ENCODE data around the gene DPY30. TPM values are rescaled to one million over a fixed set of nuclear protein-coding genes. Genes with fewer than 3 reads are reported as not detected.

Gene DPY30
- total RNA-seq, 1 donor from 2014 or later: 63.7 TPM

- TF ChIP-seq, protein P1, sequence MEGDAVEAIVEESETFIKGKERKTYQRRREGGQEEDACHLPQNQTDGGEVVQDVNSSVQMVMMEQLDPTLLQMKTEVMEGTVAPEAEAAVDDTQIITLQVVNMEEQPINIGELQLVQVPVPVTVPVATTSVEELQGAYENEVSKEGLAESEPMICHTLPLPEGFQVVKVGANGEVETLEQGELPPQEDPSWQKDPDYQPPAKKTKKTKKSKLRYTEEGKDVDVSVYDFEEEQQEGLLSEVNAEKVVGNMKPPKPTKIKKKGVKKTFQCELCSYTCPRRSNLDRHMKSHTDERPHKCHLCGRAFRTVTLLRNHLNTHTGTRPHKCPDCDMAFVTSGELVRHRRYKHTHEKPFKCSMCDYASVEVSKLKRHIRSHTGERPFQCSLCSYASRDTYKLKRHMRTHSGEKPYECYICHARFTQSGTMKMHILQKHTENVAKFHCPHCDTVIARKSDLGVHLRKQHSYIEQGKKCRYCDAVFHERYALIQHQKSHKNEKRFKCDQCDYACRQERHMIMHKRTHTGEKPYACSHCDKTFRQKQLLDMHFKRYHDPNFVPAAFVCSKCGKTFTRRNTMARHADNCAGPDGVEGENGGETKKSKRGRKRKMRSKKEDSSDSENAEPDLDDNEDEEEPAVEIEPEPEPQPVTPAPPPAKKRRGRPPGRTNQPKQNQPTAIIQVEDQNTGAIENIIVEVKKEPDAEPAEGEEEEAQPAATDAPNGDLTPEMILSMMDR (IDR thresholded peaks at IDR 0.05; ENCODE audit: unreplicated experiment): no peak
- Mint-ChIP-seq H3K27me3 (ENCODE audit: low read depth) (no peaks in the 10 kb centered on the region), H3K36me3 (peaks cover 9% of the 10 kb centered on the region), H3K9me3 (no peaks in the 10 kb centered on the region), H3K27ac (no peak overlapping the region), H3K4me1 (peaks cover 7% of the 10 kb centered on the region), H3K4me3 (no peak overlapping the region)
- DNase-seq (ENCODE audit: low spot score in 2 of 2, unreplicated experiment in 2 of 2): no peak
These were observed 52.0 kb downstream of the DPY30 start for GRCh38 chr2:31987454-31988220.

GRCh38 chr2:31986906-31987305 lies 52.7 kb downstream of the DPY30 start:
- Mint-ChIP-seq H3K36me3 (peaks cover 10% of the 10 kb centered on the region), H3K27ac (peak overlapping the region; percentile 11), H3K9me3 (no peaks in the 10 kb centered on the region), H3K4me1 (peaks cover 7% of the 10 kb centered on the region), H3K4me3 (no peak overlapping the region), H3K27me3 (ENCODE audit: low read depth) (no peaks in the 10 kb centered on the region)
- DNase-seq (ENCODE audit: low spot score in 2 of 2, unreplicated experiment in 2 of 2): no peak
- TF ChIP-seq, protein P1 (IDR thresholded peaks at IDR 0.05; ENCODE audit: unreplicated experiment): no peak

DNA sequence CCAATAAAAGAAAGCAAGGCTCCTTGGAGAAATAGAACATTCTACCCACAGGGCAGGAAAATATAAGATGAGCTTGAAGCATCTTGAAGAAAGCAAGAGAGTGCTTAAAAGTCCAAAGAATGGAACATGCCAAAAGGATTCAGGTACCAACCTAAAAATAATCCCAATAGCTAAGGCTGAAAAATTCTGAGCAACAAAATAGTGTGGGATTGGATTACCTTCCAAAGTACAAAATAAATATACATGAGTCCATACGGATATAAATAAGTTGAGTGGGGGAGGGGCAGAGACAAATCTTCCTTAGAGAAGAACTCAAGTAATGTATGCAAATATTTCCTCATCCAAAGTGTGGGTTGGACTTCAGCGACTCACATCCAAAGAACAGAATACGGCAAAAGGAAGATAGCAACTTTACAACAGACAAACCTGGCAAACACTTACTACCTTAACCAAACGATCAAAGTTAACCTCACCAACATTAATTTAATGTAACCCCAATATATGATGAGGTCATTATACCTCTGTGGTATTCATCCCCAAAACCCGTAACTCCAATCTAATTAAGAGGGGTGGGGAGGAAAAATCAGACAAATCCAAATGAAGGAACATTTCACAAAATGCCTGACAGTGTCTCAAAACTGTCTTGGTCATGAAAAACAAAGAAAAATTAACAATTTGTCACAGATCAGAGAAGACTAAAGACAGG lies 55.7 kb downstream of the DPY30 start:
- H3K36me3 Mint-ChIP-seq: peaks cover 8% of the 10 kb centered on the region
- TF ChIP-seq, protein P1 (IDR thresholded peaks at IDR 0.05; ENCODE audit: unreplicated experiment): no peak
- H3K27ac Mint-ChIP-seq: no peak overlapping the region
- peaks cover 15% of the 10 kb centered on the region for H3K4me1 Mint-ChIP-seq
- no peak for DNase-seq (ENCODE audit: low spot score in 2 of 2, unreplicated experiment in 2 of 2)
- H3K27me3 Mint-ChIP-seq (ENCODE audit: low read depth): no peaks in the 10 kb centered on the region
- H3K9me3 Mint-ChIP-seq: no peaks in the 10 kb centered on the region
- no peak overlapping the region for H3K4me3 Mint-ChIP-seq

DNA sequence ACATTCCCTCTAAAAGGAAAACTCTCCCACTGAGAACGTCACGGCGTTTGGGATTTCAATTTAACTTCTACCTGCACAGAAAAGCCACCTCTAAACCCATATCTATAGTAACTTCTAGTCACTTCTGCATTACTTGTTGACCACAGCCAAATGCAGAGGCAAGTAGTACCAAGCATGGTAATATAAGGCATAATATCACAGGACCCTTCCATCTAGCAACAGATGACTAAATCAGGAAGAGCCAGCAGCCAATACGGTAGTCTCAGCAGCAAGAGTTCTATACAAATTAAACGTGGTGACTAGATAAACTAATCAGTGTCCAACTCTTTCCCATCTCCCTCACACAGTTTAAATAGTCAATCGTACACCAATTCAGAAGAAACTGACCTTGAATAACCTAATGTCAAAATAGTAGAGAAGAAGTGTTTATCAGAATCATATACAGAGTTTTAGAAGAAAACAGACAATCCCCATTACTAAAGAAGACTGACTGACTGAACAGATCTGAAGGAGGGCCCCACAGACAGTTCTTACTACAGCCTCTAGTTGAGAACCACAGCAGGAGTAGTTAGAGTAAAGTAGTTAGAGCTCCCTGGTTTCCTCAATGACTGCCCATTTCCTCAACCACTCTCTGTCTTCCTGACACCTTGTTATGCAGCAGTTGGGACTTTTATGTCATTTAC lies 58.8 kb downstream of the DPY30 start:
- TF ChIP-seq, protein P1 (IDR thresholded peaks at IDR 0.05; ENCODE audit: unreplicated experiment): no peak

GRCh38 chr2:31979956-31980355 lies 59.6 kb downstream of the DPY30 start:
- peaks cover 10% of the 10 kb centered on the region for H3K4me1 Mint-ChIP-seq
- no peak overlapping the region for H3K4me3 Mint-ChIP-seq
- no peak for DNase-seq (ENCODE audit: low spot score in 2 of 2, unreplicated experiment in 2 of 2)
- TF ChIP-seq, protein P1 (IDR thresholded peaks at IDR 0.05; ENCODE audit: unreplicated experiment): no peak
- H3K27me3 Mint-ChIP-seq (ENCODE audit: low read depth): no peaks in the 10 kb centered on the region
- peaks cover 9% of the 10 kb centered on the region for H3K36me3 Mint-ChIP-seq
- no peaks in the 10 kb centered on the region for H3K9me3 Mint-ChIP-seq
- H3K27ac Mint-ChIP-seq: no peak overlapping the region

More for the DNA sequence above, 58.8 kb downstream of the DPY30 start:
- peak overlapping the region; percentile 35 for H3K27ac Mint-ChIP-seq
- DNase-seq (ENCODE audit: low spot score in 2 of 2, unreplicated experiment in 2 of 2): no peak
- no peaks in the 10 kb centered on the region for H3K27me3 Mint-ChIP-seq (ENCODE audit: low read depth)
- no peak overlapping the region for H3K4me3 Mint-ChIP-seq
- no peaks in the 10 kb centered on the region for H3K9me3 Mint-ChIP-seq
- H3K36me3 Mint-ChIP-seq: peaks cover 9% of the 10 kb centered on the region
- H3K4me1 Mint-ChIP-seq: peaks cover 10% of the 10 kb centered on the region
